ENCODE measurements around the gene IBSP. TPM values are rescaled to one million over a fixed set of nuclear protein-coding genes. Genes with fewer than 3 reads are reported as not detected.

The IBSP gene
- total and polyA plus RNA-seq, 7 donors = not detected

DNA sequence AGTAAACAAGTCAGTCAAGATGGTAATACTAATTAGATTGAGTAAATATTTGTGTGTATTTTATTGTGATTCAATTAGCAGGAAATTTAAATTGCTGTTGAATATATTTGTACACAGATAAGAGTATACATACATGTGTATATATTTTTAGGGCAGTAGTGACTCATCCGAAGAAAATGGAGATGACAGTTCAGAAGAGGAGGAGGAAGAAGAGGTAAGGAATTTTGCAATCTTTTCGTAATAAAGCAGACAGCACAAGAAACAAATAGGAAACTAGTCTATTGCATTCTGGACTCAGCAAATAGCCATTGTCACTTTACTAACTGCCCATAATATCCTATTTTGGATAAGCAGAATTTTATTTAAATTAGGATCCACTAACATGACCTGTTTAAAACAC is 6.6 kb downstream of the IBSP start:
- H3K4me1 ChIP-seq = no peaks in the 10 kb centered on the region
- H3K36me3 ChIP-seq = no peaks in the 10 kb centered on the region
- DNase-seq = no peak
- H3K4me3 ChIP-seq = no peak overlapping the region
- TF ChIP-seq, protein P1, sequence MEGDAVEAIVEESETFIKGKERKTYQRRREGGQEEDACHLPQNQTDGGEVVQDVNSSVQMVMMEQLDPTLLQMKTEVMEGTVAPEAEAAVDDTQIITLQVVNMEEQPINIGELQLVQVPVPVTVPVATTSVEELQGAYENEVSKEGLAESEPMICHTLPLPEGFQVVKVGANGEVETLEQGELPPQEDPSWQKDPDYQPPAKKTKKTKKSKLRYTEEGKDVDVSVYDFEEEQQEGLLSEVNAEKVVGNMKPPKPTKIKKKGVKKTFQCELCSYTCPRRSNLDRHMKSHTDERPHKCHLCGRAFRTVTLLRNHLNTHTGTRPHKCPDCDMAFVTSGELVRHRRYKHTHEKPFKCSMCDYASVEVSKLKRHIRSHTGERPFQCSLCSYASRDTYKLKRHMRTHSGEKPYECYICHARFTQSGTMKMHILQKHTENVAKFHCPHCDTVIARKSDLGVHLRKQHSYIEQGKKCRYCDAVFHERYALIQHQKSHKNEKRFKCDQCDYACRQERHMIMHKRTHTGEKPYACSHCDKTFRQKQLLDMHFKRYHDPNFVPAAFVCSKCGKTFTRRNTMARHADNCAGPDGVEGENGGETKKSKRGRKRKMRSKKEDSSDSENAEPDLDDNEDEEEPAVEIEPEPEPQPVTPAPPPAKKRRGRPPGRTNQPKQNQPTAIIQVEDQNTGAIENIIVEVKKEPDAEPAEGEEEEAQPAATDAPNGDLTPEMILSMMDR (IDR thresholded peaks at IDR 0.05) = no peak
- TF ChIP-seq EP300 (IDR thresholded peaks at IDR 0.05) = no peak
- TF ChIP-seq POLR2A (IDR thresholded peaks at IDR 0.05) = no peak
- TF ChIP-seq POLR2AphosphoS5 (IDR thresholded peaks at IDR 0.05) = no peak
- no peaks in the 10 kb centered on the region for H3K27me3 ChIP-seq
- H3K9me3 ChIP-seq = no peaks in the 10 kb centered on the region
- H3K27ac ChIP-seq = no peak overlapping the region
- intact Hi-C loops (cut with DNase I) = no loop called here
- WGBS, 2 donors = 51 to 76% methylated on average over 2 of the region's 2 CpGs

DNA sequence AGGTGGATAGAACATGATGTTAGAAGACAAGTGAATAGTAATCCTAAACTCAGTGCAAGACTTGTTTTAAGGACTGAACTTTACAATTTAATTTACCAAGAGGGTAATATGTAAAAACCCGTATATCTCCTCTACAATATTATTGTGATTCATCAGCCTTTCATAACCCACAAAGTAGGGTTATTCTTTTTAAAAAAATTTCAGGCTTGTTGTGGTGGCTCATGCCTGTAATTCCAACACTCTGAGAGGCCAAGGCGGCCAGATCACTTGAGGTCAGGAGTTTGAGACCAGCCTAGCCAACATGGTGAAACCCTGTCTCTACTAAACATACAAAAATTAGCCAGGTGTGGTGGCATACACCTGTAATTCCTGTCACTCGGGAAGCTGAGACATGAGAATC is 7.2 kb downstream of the IBSP start:
- Histone ChIP-seq H3K4me3 (no peak overlapping the region), H3K27me3 (no peaks in the 10 kb centered on the region), H3K36me3 (no peaks in the 10 kb centered on the region), H3K9me3 (no peaks in the 10 kb centered on the region), H3K4me1 (no peaks in the 10 kb centered on the region), H3K27ac (no peak overlapping the region)
- TF ChIP-seq, protein P1 (IDR thresholded peaks at IDR 0.05) = no peak
- no peak for TF ChIP-seq EP300 (IDR thresholded peaks at IDR 0.05)
- no peak for TF ChIP-seq POLR2A (IDR thresholded peaks at IDR 0.05)
- TF ChIP-seq POLR2AphosphoS5 (IDR thresholded peaks at IDR 0.05) = no peak
- intact Hi-C loops (cut with DNase I) = no loop called here
- DNase-seq = no peak
- 84 to 93% methylated on average over 3 of the region's 3 CpGs for WGBS, 2 donors

DNA sequence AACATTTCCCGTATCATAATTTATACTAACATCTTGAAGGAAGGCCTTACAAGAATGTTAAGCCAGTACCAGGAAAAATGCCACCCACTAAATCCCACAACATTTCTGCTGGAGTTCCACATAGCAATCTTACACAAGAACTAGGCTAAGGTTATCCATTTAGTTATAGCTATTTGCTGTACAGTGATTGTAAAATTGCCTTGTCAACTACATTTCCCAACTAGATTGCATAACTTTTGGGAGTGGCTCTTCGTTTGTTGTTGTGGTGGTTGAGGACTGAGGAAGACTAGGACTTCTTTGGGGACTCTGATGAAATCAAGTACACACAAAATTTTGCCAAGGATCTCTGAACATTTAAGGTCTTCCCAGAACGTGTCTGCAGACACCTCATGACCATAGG is 8.0 kb downstream of the IBSP start:
- TF ChIP-seq, protein P1 (IDR thresholded peaks at IDR 0.05) = no peak
- TF ChIP-seq POLR2AphosphoS5 (IDR thresholded peaks at IDR 0.05) (peak in 1 of 4 donors; percentile 4), EP300 (IDR thresholded peaks at IDR 0.05) (no peak), POLR2A (IDR thresholded peaks at IDR 0.05) (no peak)
- DNase-seq = no peak
- intact Hi-C loops (cut with DNase I) = no loop called here
- H3K4me3 ChIP-seq = no peak overlapping the region
- WGBS, 2 donors = 49 to 68% methylated on average over 3 of the region's 3 CpGs
- no peaks in the 10 kb centered on the region for H3K9me3 ChIP-seq
- no peaks in the 10 kb centered on the region for H3K4me1 ChIP-seq
- no peaks in the 10 kb centered on the region for H3K27me3 ChIP-seq
- no peaks in the 10 kb centered on the region for H3K36me3 ChIP-seq
- no peak overlapping the region for H3K27ac ChIP-seq

DNA sequence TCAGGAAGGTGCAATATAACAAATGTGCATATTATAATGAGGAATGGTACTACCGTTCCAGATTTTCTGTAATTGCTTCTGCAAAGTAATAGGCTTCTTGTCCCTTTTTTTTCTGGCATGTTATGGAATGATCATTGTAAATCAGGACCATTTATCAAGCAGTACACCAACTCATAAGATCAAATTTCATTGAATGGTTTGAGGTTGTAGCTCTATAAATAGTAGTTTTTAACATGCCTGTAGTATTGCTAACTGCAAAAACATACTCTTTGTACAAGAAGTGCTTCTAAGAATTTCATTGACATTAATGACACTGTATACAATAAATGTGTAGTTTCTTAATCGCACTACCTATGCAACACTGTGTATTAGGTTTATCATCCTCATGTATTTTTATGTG is 12.6 kb downstream of the IBSP start:
- Histone ChIP-seq H3K9me3 (no peaks in the 10 kb centered on the region), H3K27me3 (no peaks in the 10 kb centered on the region), H3K27ac (no peak overlapping the region), H3K4me3 (no peak overlapping the region), H3K4me1 (no peaks in the 10 kb centered on the region), H3K36me3 (no peaks in the 10 kb centered on the region)
- 88 to 90% methylated on average over 2 of the region's 2 CpGs for WGBS, 2 donors
- no peak for DNase-seq
- no peak for TF ChIP-seq POLR2A (IDR thresholded peaks at IDR 0.05)
- TF ChIP-seq, protein P1 (IDR thresholded peaks at IDR 0.05) = no peak
- intact Hi-C loops (cut with DNase I) = no loop called here

DNA sequence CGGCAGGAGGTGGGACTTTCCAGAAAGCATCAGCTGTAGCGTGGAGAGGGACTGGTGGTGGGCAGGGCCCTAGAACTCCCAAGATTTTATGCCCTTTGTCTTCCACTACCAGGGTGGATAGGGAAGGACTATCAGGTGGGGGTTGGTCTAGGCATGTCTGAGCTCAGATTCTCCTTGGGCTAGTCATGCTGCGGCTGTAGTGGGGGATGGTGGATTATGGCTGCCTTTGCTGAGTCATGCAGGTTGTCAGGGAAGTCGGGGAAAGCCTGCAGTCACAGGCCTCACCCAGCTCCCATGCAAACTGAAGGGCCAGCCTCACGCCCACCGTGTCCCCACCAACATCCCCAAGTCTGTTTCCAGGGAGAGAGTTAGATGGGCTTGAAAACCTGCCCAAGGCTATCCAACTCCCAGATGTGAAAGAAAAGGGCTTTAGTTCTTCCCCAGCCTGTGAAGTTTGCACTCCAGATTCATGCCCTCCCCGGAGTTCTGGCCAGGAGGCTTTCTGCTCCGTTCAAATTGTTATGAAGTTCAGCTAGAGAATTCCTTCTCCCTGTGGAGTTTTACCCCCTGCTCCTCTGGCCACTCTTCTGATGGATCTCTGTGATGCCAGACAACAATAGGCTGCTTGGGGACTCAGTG is 20.0 kb downstream of the IBSP start:
- intact Hi-C loops (cut with DNase I) = no loop called here
- H3K36me3 ChIP-seq = no peaks in the 10 kb centered on the region
- H3K27me3 ChIP-seq = no peaks in the 10 kb centered on the region
- no peaks in the 10 kb centered on the region for H3K4me1 ChIP-seq
- no peak overlapping the region for H3K27ac ChIP-seq
- no peak for DNase-seq
- TF ChIP-seq EP300 (IDR thresholded peaks at IDR 0.05) = no peak
- TF ChIP-seq, protein P1 (IDR thresholded peaks at IDR 0.05) = no peak
- no peak for TF ChIP-seq POLR2A (IDR thresholded peaks at IDR 0.05)
- no peak for TF ChIP-seq POLR2AphosphoS5 (IDR thresholded peaks at IDR 0.05)
- 77 to 79% methylated on average over 8 of the region's 8 CpGs for WGBS, 2 donors
- no peak overlapping the region for H3K4me3 ChIP-seq
- H3K9me3 ChIP-seq = no peaks in the 10 kb centered on the region

Data from sigmoid colon (tissue), 7 donors.